GM19452 (cell line): Measurements from ENCODE around the gene PREX1.

Experiments used
- ATAC-seq: cut with Tn5 transposase; IDR thresholded peaks from one replicate; pipeline ENCODE4 v1.9.1; 2021; ENCODE audit not compliant: unreplicated experiment

The PREX1 gene

GRCh38 chr20:48705240-48706115 lies 122.3 kb downstream of the PREX1 start:
- ATAC-seq = no peak

GRCh38 chr20:48704761-48705160 lies 123.0 kb downstream of the PREX1 start:
- ATAC-seq = no peak

GRCh38 chr20:48703511-48704219 lies 124.1 kb downstream of the PREX1 start:
- ATAC-seq = no peak

- ATAC-seq = no peak
Measured at GRCh38 chr20:48703107-48703506, 124.7 kb downstream of the PREX1 start.

GRCh38 chr20:48702455-48702913 lies 125.3 kb downstream of the PREX1 start:
- no peak for ATAC-seq

- no peak for ATAC-seq
Measured at GRCh38 chr20:48701702-48702101, 126.1 kb downstream of the PREX1 start.

GRCh38 chr20:48698507-48699267 lies 129.1 kb downstream of the PREX1 start:
- ATAC-seq = no peak

- ATAC-seq = no peak
Measured at GRCh38 chr20:48697845-48698491, 129.8 kb downstream of the PREX1 start.

- no peak for ATAC-seq
Measured at GRCh38 chr20:48696671-48697070, 131.1 kb downstream of the PREX1 start.

GRCh38 chr20:48695738-48696137 lies 132.1 kb downstream of the PREX1 start:
- no peak for ATAC-seq

GRCh38 chr20:48695255-48695654 lies 132.5 kb downstream of the PREX1 start:
- no peak for ATAC-seq

- ATAC-seq = no peak
Measured at GRCh38 chr20:48694381-48694865, 133.4 kb downstream of the PREX1 start.

GRCh38 chr20:48691523-48691922 lies 136.3 kb downstream of the PREX1 start:
- no peak for ATAC-seq

GRCh38 chr20:48690888-48691287 lies 136.9 kb downstream of the PREX1 start:
- ATAC-seq = no peak

- no peak for ATAC-seq
Measured at GRCh38 chr20:48689874-48690571, 137.8 kb downstream of the PREX1 start.

GRCh38 chr20:48689388-48689787 lies 138.4 kb downstream of the PREX1 start:
- no peak for ATAC-seq

- ATAC-seq = no peak
Measured at GRCh38 chr20:48688579-48688978, 139.2 kb downstream of the PREX1 start.

- no peak for ATAC-seq
Measured at GRCh38 chr20:48687117-48687800, 140.5 kb downstream of the PREX1 start.
